ELR (cell line): ENCODE measurements around the gene JUNB.

Experiments used
- DNase-seq: peaks from one replicate; pipeline ENCODE4 v3.0.0-alpha.2; 2015; ENCODE audit warnings: low read depth

Gene JUNB

GRCh38 chr19:12774588-12775555, 16.4 kb upstream of the JUNB start, which contains the start of gene HOOK2:
HOOK2 (minus strand) TSS chr19:12775552; CDS start chr19:12775449, 103 bp downstream.
- no peak for DNase-seq

GRCh38 chr19:12777217-12778016, 13.9 kb upstream of the JUNB start:
- DNase-seq: peak; percentile 85

- peak; percentile 79 for DNase-seq
Observed at GRCh38 chr19:12778017-12778904, 13.0 kb upstream of the JUNB start.

GRCh38 chr19:12778905-12779161, 12.5 kb upstream of the JUNB start:
- DNase-seq: no peak

- DNase-seq: peak; percentile 76
Observed at GRCh38 chr19:12779162-12779993, 11.9 kb upstream of the JUNB start.

- DNase-seq: no peak
Observed at GRCh38 chr19:12782174-12782423, 9.2 kb upstream of the JUNB start.

- DNase-seq: peak; percentile 84
Observed at GRCh38 chr19:12782424-12783290, 8.6 kb upstream of the JUNB start.

DNA sequence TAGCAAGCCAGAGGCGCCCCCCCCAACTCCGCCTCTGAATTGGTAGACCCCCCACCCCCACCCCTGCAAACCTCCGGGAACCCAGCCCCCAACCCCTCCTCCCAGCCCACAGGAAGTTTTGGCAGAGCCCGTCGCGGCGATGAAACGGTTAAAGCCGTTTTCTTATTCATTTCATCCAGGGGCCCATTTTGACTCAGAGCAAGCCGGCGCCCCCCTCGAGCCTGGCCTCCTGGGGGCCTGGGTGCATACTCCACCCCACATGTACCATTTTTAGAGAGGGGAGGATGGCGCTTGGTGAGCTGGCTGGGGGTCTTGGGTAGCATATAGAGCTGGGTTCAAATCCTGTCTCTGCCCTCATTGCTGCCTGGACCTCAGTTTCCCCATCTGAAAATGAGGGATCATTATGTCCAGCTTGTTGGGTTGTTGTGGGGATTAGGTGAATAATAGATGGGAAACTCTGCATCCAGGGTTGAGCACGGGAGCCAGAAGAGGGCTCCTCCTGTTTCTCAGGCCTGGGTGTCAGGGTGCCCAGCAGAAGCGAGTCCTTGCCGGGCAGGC, 7.9 kb upstream of the JUNB start:
- DNase-seq: peak; percentile 53

DNA sequence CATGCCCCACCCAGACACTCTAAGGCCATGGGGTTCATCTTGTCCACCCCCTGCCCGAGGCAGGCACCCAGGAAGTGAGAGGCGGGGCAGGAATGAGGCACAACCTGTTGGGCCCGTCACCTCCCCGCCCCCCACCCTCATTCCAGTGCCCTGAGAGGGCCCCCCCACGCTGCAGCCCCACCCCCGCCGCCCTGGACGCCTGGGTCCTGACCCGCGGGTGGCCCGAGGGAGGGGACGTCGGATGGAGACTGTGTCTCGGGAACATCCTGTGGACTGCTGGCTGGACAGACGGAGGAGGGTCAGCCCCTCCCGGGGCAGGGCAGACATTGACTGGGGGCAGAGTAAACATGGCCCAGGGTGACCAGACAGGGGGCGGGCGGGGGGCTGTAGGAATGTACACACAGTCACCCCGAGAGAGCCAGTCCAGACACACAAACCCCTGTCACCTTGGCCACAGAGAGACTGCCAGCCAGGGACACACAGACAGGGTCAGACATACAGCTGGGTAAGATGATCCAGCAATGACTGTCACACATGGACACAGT, 7.4 kb upstream of the JUNB start:
- no peak for DNase-seq

DNA sequence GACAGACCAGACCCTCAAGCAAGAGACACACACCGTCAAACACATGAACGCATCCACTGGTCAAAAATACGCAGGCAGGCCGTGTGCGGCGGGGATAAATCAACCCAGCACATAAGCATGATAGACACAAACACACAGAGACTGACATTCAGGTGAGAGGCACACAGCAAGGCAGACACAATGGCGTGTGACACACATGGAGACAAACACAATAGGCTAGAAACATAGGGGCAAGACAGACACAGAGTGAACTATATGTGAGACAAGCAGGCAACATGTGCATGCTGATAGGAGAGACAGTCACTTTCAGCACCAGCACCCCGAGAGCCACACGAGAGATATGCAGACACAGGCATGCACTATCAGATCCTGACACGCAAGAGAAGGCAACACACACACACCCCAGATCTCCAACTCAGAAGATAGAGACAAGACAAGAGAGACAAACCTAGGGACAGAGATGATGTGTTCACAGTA, 6.9 kb upstream of the JUNB start:
- DNase-seq: peak; percentile 28

DNA sequence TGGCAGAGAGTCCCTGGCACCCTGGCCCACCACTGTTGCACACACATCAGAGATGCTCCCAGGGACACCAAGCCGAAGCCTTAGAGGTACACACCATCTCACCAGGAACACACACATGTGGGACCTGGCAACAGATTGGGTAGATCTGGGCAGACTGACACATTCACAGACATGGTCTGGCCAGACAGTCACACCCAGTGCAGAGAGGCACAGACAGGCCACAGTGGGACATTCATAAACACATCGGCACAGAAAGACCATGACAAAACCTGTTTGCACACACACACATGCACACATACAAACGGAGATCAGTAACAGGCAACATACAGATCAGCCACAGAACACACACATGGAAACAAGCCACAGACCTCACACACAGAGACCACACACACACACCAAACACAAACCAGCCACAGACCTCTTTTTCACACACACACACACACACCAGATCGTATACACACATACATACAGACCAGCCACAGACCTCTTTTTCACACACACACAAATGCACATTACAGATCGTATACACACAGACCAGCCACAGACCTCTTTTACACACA, 6.3 kb upstream of the JUNB start:
- no peak for DNase-seq

DNA sequence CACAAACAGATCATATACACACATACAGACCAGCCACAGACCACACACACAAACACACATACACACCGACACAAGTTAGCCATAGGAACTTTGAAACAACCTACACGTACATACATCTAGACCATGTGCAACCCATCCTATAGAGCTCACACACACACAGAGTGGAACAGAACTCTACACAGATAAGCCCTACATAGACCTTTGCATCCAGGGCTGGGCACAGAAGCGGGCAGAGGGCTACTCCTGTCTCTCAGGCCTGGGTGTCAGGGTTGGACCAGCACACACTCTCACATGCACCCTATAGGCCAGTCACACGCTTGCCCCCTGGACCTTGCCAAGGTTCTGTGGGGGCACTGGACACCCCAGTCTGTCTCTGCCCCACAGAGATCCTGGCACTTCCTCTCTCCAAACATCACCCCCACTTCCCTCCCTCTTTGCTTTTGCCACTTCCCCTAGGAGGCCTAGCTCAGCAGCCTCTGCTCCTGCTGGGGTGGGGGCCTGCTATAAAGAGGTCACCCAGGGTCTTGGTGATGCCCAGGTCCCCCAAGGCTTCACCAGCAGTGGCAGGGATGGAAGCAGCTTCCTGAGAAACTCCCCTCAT, 5.8 kb upstream of the JUNB start:
- no peak for DNase-seq

DNA sequence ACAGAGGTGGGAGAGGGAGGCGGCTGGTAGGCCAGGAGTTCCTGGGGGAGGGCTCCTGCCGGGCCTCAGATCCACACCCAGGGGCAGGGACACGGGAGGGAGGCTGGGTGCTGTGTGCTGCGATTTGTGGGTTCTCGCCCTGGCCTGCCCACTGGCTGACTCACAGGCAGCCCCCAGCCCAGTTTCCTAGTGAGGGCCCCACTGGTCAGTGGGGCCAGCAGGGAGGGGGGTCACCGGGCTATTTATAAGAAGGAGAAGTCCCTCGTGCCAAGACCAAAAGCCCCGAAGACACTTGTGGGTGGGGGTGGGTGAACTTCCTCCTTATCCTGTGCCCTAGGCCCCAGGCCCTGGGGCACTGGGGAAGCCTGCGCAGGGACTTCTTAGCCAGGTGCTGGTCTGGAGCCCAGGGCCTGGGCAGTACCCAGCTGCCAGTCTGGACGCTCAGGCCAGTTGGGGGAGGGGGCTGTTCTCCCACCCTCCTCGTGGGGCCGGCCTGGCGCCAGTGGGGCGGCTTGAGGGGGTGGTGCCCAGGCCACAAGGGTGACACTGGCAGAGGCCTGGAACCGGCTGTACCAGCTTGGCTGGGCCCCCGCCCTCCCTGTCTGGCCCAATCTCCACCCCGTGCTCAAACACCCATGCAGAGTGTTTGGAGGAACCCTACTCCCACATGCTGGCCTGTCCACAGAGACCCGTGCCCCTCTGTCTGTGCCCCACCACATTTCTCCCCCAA, 5.0 kb upstream of the JUNB start:
- DNase-seq: no peak

DNA sequence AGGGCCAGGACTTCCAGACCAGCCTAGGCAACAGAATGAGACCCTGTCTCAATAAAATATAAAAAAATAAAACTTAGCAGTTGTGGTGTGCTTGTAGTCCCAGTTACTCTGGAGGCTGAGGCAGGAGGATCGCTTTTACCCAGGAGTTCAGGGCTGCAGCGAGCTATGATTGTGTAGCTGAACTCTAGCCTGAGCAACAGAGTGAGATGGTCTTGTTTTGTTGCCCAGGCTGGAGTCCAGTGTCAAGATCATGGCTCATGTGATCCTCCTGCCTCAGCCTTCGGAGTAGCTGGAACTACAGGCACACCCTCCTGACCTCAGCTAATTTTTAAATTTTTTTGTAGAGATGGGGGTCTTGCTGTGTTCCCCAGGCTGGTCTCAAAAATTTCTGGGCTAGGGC, 4.3 kb upstream of the JUNB start:
- DNase-seq: no peak

DNA sequence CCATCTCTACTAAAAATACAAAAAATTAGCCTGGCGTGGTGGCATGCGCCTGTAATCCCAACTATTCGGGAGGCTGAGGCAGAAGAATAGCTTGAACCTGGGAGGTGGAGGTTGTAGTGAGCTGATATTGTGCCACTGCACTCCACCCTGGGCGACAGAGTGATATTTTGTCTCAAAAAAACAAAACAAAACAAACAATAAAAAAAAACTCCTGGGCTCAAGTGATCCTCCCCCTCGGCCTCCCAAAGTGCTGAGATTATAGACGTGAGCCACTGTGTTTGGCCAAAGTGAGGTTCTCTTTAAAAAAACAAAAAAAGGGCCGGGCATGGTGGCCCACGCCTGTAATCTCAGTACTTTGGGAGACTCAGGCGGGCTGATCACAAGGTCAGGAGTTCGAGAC, 3.8 kb upstream of the JUNB start:
- no peak for DNase-seq

DNA sequence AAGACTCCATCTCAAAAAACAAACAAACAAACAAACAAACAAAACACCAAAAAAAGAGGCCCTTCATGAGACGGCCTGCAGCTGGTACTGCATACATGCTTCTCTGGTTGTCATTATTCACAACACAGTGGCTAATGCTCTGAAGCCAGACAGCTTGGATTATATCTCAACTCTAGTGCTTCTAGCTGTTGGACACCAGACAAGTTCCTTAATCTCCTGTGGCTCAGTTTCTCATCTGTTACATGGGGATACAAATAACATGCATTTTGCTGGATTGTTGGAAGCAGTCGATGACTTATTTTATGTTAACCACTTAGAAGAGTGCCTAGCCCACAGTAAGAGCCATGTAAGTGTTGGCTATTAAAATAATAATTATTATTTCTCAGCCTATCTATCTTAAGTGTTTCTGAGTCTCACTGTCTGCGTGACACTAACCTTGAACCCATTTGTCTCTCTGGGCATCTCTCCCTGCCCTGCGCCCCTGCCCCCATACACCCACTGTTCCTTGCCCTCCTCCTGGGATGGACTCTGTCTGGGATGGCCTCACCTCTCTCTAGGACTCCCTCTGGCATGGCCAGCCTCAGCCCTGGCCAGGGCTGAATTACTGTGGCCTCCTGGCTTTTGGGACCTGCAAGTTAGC, 3.1 kb upstream of the JUNB start:
- no peak for DNase-seq

GRCh38 chr19:12788682-12789097, 2.6 kb upstream of the JUNB start:
- DNase-seq: peak; percentile 74
